Stimulated activated CD4-positive, alpha-beta T cell treated with anti-CD3 and anti-CD28 coated beads, Interleukin-12 subunit alpha, Interleukin-12 subunit beta, amount 100 ng/mL, for 48 hours (primary cell): ENCODE data around the gene DHX29.
A peak's percentile ranks its signal among the peaks of the same experiment; 100 is the strongest.
"Not testable (repeated sequence)": the region's sequence is repeated elsewhere in the genome, so short reads cannot be mapped to it uniquely, and the experiment has no call there.

Source experiments
- DNase-seq, 3 donors: peaks; one replicate each; pipeline ENCODE4 v3.0.0-alpha.2; 2020; ENCODE audit warnings: low read depth in 2 of 3, low spot score in 1 of 3

Gene DHX29

GRCh38 chr5:55307383-55308253, at the start of gene DHX29, which contains the start of gene MTREX:
TSS of gene DHX29 (minus strand) at chr5:55307694. CDS start at chr5:55307573, 121 bp downstream.
TSS of gene MTREX (plus strand) at chr5:55307989. CDS start at chr5:55308014, 25 bp downstream.
- DNase-seq, result peak; percentile 77 to 83 (median 80)

DNA sequence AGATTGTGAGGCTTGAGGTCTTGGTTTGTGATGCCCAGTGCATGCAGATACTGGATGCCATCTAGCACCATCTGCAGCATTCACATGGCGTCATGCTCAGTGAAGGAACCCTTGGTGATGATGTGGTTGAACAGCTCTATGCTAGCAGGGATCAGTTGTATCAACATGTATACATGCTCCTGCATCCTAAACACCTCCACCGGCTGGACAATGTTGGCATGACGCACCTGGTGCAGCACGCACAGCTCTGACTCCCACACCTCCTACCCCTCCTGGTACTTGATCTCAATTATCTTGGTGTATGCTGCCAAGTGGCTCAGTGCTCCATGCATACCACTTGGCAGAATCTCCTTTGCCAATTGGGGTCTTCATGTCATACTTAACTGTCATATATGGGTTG, 49.4 kb upstream of the DHX29 start:
- DNase-seq, result no peak

- DNase-seq, result no peak
Measured at GRCh38 chr5:55350754-55351153, 43.3 kb upstream of the DHX29 start.

DNA sequence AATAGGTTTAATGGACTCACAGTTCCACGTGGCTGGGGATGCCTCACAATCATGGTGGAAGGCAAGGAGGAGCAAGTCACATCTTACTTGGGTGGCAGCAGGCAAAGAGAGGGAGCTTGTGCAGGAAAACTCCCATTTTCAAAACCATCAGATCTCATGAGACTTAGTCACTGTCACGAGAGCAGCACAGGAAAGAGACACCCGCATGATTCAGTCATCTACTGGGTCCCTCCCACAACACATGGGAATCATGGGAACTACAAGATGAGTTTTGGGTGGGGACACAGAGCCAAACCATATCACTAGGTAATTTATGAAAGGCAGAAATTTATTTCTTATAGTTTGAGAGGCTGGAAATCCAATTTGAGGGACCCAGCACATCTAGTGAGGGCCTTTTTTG, 40.3 kb upstream of the DHX29 start:
- no peak for DNase-seq

- no peak for DNase-seq
Measured at GRCh38 chr5:55345327-55345726, 37.8 kb upstream of the DHX29 start.

DNA sequence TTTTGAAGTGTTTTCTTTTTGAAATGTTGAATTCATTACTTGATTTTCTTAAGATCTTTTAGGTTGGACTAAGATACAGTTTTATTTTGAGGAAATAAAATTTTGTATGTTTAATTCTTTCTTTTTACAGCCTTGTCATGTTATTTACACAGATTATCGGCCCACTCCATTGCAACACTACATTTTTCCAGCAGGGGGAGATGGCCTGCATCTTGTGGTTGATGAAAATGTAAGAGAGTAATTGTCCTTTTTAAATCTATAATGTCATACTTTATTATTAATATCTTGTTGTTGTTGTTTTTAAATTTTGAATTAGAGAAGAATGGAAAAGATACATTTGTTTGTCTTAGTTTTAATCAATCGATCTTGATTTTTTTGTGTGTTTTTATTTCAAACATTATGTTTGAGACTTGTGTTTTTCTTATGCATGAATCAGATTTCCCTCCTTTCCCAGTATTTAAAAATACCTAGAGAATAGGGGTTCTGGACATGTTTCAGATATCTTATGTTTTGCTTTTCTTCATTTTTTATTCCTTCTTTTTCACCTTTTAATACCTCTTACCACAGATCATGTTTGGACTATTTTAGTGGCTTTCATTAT, 37.0 kb upstream of the DHX29 start:
- DNase-seq, result peak; percentile 41 to 77 (median 45)

- DNase-seq, result no peak
Measured at GRCh38 chr5:55343609-55344008, 36.1 kb upstream of the DHX29 start.

DNA sequence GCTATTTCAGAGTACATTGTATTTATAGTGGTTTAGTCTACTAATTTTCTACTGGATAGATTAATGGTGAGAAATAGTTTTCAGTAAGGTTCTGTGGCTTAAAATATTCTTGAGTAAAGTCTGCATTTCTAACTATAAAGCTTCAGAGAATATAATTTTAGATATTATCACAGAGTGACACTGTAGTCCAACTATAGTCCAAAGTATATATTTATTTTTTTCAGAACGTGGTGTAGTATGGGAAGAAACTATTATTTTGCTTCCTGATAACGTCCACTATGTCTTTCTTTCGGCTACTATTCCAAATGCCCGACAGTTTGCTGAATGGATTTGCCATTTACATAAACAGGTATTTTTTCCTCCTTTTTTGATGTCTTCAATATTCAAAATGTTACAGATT, 35.6 kb upstream of the DHX29 start:
- DNase-seq, result no peak

GRCh38 chr5:55338810-55339243, 31.3 kb upstream of the DHX29 start:
- peak; percentile 53 to 67 (median 61) for DNase-seq

DNA sequence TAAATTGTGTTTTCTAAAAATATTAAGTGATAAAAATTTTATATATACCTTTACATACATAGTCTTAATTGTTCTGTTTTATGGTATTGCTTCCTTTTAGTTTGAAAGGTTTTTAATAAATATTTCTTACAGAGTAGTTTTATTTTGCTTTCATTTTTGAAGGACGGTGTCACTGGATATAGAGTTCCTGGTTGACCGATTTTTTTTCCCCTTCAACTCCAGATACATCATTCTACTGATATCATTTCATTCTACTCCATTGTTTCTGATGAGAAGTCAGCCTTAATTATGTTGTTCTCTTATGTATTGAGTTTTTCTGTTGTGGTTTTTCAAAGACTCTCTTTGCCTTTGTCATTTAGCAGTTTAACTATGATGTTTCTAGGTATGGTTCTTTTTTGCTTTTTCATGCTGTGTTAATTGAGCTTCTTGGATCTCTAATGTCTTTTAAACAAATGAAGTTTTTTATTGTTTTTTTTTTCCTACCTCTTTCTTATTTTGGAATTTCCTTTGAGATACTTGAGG, 30.7 kb upstream of the DHX29 start:
- no peak for DNase-seq

DNA sequence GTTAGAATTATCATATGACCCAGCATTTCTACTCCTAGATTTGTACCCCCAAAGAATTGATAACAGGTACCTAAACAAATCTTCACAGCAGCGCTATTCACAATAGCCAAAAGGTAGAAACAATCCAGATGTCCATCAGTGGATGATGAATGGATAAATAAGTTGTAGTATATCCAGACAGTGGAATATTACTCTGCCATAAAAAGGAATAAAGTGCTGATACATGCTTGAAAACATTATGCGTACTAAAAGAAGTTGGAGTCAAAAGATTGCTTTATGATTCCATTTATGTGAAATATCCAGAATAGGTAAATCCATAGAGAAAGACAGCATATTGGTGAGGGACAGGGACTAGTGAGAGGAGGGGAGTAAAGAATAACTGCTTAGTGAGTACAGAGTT, 26.3 kb upstream of the DHX29 start:
- DNase-seq, result no peak

DNA sequence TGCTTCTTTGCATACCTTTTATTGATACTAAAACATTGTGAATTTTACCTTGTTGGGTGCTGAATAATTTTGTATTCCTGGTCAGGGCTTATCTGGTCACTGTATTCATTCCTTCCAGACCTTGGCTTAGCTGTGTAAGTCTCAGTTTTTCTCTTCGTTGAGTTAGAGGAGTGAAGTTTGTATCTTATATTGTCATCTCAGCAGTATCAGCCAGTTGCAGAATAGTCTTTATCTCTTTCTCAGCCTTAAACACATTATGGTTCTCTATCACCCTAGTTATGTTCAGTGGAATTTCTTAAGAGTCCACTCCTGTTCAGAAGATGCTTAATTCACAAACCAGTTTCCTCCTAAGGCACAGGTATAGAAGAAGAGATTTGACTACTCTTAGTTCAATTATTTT, 25.5 kb upstream of the DHX29 start:
- DNase-seq, result no peak

- DNase-seq, result no peak
Measured at GRCh38 chr5:55331321-55331720, 23.8 kb upstream of the DHX29 start.

GRCh38 chr5:55327281-55327680, 19.8 kb upstream of the DHX29 start:
- no peak for DNase-seq

DNA sequence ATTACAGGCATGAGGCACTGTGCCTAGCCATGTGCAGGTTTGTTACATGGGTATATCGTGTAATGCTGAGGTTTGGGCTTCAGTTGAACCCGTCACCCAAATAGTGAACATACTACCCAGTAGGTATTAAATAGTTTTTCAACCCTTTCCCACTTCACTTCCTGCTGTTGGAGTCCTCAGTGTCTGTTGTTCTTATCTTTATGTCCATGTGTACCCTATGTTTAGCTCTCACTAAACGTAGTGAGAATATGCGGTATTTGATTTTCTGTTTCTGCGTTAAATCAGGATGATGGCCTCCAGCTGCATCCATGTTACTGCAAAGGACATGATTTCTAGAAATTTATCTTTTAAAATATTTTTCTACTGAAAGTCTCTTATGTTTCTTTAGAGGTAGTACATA, 18.1 kb upstream of the DHX29 start:
- DNase-seq, result no peak

- no peak for DNase-seq
Measured at GRCh38 chr5:55324815-55325418, 17.4 kb upstream of the DHX29 start.

DNA sequence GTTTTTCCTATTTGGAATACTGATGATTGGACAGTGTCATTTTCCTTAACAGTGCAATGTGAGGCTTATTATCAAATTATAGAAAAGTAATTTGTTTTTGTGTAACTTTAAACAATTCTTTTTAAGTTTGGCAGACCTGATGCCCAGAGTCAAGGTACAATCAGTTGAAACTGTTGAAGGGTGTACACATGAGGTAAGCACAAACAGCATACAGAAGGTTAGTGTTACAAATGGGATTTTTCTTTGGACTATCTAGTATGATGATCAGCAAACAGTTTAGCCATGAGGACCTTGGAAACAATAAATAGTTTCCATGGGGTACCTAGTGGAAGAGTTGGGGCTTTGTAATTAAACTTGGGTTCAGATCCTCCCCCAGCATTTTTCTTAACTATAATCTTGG, 16.5 kb upstream of the DHX29 start:
- no peak for DNase-seq

DNA sequence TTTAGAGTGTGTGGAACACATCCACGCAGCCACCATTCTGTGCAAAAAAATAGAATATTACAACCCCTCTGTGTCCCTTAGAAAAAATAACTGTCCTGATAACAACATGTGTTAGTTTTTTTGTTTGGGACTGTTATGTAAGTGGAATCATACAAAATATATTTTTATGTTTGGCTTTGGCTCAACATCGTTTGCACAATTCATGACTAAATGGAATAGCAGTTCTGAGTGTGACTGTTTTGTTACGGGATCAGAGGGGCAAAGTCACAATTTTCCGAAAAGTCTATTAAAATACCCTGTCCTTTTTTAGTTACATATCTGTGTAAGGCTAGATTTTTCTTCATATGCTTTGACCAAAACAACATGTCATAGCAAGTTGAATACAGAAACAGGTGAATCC, 13.1 kb upstream of the DHX29 start:
- DNase-seq, result no peak

DNA sequence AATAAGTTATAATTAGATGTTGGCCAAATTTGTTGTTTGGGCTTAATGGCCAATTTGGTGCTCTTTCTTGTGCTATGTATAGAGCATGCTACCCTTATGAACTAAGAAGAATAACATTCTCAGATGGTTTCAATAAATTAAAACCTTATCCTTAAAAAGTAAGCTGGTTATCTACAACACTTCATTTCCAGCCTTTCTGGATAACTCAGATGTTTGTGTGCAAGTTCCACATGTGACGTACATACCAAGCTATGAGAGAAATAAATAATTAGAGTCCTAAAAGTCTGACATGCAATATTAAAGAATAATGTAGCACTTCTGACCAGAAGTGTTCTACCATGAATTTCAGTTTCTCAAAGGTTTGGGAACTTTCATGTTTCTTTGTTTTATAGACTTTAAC, 12.0 kb upstream of the DHX29 start:
- no peak for DNase-seq

DNA sequence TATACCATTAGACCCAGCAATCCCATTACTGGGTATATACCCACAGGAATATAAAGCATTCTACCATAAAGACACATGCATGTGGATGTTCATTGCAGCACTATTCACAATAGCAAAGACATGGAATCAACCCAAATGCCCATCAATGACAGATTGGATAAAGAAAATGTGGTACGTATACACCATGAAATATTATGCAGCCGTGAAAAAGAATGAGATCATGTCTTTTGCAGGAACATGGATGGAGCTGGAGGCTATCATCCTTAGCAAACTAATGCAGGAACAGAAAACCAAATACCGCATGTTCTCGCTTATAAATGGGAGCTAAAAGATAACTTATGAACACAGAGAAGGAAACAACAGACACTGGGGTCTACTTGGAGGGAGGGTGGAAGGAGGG, 10.7 kb upstream of the DHX29 start:
- not testable (repeated sequence) for DNase-seq

DNA sequence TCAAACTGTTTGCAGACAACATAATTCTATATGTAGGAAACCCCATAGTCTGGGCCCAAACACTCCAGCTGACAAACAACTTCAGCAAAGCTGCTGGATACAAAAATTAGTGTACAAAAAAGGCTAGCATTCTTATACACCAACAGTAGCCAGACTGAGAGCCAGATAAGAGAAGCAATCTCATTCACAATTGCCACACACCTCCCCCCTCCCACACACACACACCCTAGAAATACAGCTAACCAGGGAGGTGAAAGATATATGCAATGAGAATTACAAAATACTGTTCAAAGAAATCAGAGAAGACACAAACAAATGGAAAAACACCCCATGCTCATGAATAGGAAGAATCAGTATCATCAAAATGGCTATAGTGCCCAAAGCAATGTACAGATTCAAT, 9.3 kb upstream of the DHX29 start:
- no peak for DNase-seq

DNA sequence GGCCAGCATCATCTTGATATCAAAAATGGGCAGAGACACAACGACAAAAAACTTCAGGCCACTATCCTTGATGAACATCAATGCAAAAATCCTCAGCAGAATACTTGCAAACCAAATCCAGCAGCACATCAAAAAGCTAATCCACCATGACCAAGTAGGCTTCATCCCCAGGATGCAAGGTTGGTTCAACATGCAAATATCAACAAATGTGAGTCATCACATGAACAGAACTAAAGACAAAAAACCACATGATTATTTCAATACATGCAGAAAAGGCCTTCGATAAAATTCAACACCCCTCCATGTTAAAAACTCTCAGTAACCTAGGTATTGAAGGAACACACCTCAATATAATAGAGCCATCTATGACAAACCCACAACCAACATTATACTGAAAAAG, 8.8 kb upstream of the DHX29 start:
- no peak for DNase-seq
